HepG2 (cell line): Measurements from ENCODE around the gene ANKRD7.

Experiments used
- ETV5 ChIP-seq: IDR thresholded peaks from 2 replicates; pipeline ENCODE4 v1.6.1; 2018; ENCODE audit warnings: missing biosample characterization, missing genetic modification reagents, inconsistent platforms, borderline replicate concordance
- GTF2F1 ChIP-seq: fragments of 150-350 bp; IDR thresholded peaks from 2 replicates; pipeline ENCODE4 v1.6.1; 2014; ENCODE audit warnings: low read length
- HOXA9 ChIP-seq: sonication (generic); formaldehyde crosslinking; IDR thresholded peaks from 2 replicates; pipeline ENCODE4 v1.8.1; 2022; ENCODE audit warnings: missing genetic modification reagents, mild to moderate bottlenecking, moderate library complexity, borderline replicate concordance
- MAFK ChIP-seq, 2 experiments: IDR thresholded peaks in 1 of 2; conservative IDR thresholded peaks in 1 of 2; 2 replicates each; pipeline ENCODE4 v1.6.1; 2011; ENCODE audit warnings: improper control_type of control experiment in 2 of 2, low read length in 2 of 2
- MBD4 ChIP-seq: IDR thresholded peaks from 2 replicates; pipeline ENCODE4 v1.6.1; 2012; ENCODE audit warnings: low read length, inconsistent platforms, borderline replicate concordance
- NKX3-1 ChIP-seq: sonication (generic); formaldehyde crosslinking; IDR thresholded peaks from 2 replicates; pipeline ENCODE4 v1.5.0; 2020; ENCODE audit warnings: missing genetic modification reagents
- PLSCR1 ChIP-seq: sonication (generic); formaldehyde crosslinking; IDR thresholded peaks from 2 replicates; pipeline ENCODE4 v1.5.0; 2020; ENCODE audit warnings: missing genetic modification reagents, mild to moderate bottlenecking, borderline replicate concordance
- TCF7L2 ChIP-seq: IDR thresholded peaks from 2 replicates; pipeline ENCODE4 v1.6.1; 2011; ENCODE audit warnings: mild to moderate bottlenecking, low read depth, low read length, moderate library complexity
- TOE1 ChIP-seq: sonication (generic); formaldehyde crosslinking; IDR thresholded peaks from 2 replicates; pipeline ENCODE4 v1.4.0; 2020; ENCODE audit warnings: mild to moderate bottlenecking, missing genetic modification reagents
- ZNF282 ChIP-seq: fragments of 450-650 bp; IDR thresholded peaks from 2 replicates; pipeline ENCODE4 v1.6.1; 2018; ENCODE audit not compliant: partially characterized antibody
- ZNF574 ChIP-seq: sonication (generic); formaldehyde crosslinking; IDR thresholded peaks from 2 replicates; pipeline ENCODE4 v1.4.0; 2020; ENCODE audit warnings: missing genetic modification reagents

- TF ChIP-seq ZNF282, result no peak
- no peak for TF ChIP-seq TCF7L2
- TF ChIP-seq NKX3-1 (CRISPR knock-in tag), result no peak
- TF ChIP-seq ETV5 (CRISPR knock-in tag), result no peak
- no peak for TF ChIP-seq HOXA9
- TF ChIP-seq TOE1, result no peak
- TF ChIP-seq ZNF574 (CRISPR knock-in tag), result no peak
- no peak for TF ChIP-seq MAFK (conservative IDR thresholded peaks at IDR 0.05 in 1 of 2, IDR thresholded peaks at IDR 0.05 in 1 of 2; ENCODE audit: low read length in 2 of 2)
- TF ChIP-seq PLSCR1, result no peak
- TF ChIP-seq MBD4, result no peak
- no peak for TF ChIP-seq GTF2F1
Observed at GRCh38 chr7:118286131-118286530, 61.6 kb downstream of the ANKRD7 start.
